Thoracic aorta (tissue), 2 donors: ENCODE results near the gene HCN1. TPM values are rescaled to one million over a fixed set of nuclear protein-coding genes. Genes with fewer than 3 reads are reported as not detected.
"Not testable (repeated sequence)": the region's sequence is repeated elsewhere in the genome, so short reads cannot be mapped to it uniquely, and the experiment has no call there.

ENCODE experiments used
- ATAC-seq: fragments of 150-250 bp; one replicate; pipeline ENCODE4 v1.8.0; 2017; ENCODE audit warnings: low read depth; ENCODE audit not compliant: insufficient number of reproducible peaks, low FRiP score
- DNase-seq: peaks from one replicate; pipeline ENCODE4 v3.0.0-alpha.2; 2020; ENCODE audit warnings: low spot score
- H3K27ac ChIP-seq, 2 donors: fragments of 200-600 bp; sonication (generic); 1 replicate in 1 of 2; 2 replicates in 1 of 2; pipeline ENCODE4 v1.5.1; 2016; ENCODE audit warnings: mild to moderate bottlenecking in 2 of 2, moderate library complexity in 2 of 2
- H3K27me3 ChIP-seq: fragments of 200-600 bp; sonication (generic); replicated peaks from 2 replicates; pipeline ENCODE4 v1.6.0; 2016; ENCODE audit warnings: mild to moderate bottlenecking; ENCODE audit not compliant: insufficient read depth
- H3K36me3 ChIP-seq: fragments of 200-600 bp; sonication (generic); one replicate; pipeline ENCODE4 v1.5.1; 2016
- H3K4me1 ChIP-seq, 2 donors: fragments of 200-600 bp; sonication (generic); 1 replicate in 1 of 2; 2 replicates in 1 of 2; pipeline versions ENCODE4 v1.5.1 to v1.6.0; 2016; ENCODE audit warnings: low read depth in 2 of 2, mild to moderate bottlenecking in 1 of 2; ENCODE audit not compliant: control insufficient read depth in 1 of 2
- H3K4me3 ChIP-seq: fragments of 200-600 bp; sonication (generic); 2 replicates; pipeline ENCODE4 v1.5.1; 2016; ENCODE audit warnings: mild to moderate bottlenecking
- H3K9me3 ChIP-seq: fragments of 200-600 bp; sonication (generic); 2 replicates; pipeline ENCODE4 v1.5.1; 2016
- total RNA-seq, 2 donors: library from RNA; depleted of rRNA; stranded (reverse); fragments of >200 nt; gene quantifications; one replicate each; pipeline versions ENCODE4 v1.1.0 to v1.2.3, GENCODE V29; 2016
- TF ChIP-seq, protein P1 (sequence below): fragments of 200-600 bp; sonication (generic); IDR thresholded peaks from one replicate; pipeline ENCODE4 v1.5.1; 2019; ENCODE audit warnings: antibody characterized with exemption

HCN1 gene
- total RNA-seq, 2 donors from 2014 or later: 0.21 TPM; not detected in 1

DNA sequence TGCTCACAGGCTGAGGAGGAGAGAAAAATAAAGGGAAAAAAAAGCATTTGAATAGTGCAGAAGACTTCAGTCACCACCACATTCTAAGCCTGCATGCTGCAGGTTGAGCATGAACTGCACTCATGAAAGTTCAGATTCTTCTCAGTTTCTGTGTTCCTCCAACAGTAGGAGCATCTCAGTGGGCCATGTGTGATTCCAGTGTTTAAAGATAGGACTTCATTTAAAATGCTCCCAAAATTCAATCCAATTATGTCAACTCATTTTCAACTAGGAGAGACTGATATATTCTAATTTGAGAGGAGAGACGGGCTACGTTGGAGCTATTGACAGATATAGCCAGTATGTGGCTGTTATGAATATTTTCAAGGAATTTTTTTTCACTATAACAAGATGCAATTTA is 186.8 kb downstream of the HCN1 start:
- Histone ChIP-seq H3K4me3 (no peak overlapping the region), H3K36me3 (no peaks in the 10 kb centered on the region), H3K27me3 (no peaks in the 10 kb centered on the region), H3K27ac (no peak overlapping the region), H3K9me3 (no peaks in the 10 kb centered on the region), H3K4me1 (no peaks in the 10 kb centered on the region)
- TF ChIP-seq, protein P1, sequence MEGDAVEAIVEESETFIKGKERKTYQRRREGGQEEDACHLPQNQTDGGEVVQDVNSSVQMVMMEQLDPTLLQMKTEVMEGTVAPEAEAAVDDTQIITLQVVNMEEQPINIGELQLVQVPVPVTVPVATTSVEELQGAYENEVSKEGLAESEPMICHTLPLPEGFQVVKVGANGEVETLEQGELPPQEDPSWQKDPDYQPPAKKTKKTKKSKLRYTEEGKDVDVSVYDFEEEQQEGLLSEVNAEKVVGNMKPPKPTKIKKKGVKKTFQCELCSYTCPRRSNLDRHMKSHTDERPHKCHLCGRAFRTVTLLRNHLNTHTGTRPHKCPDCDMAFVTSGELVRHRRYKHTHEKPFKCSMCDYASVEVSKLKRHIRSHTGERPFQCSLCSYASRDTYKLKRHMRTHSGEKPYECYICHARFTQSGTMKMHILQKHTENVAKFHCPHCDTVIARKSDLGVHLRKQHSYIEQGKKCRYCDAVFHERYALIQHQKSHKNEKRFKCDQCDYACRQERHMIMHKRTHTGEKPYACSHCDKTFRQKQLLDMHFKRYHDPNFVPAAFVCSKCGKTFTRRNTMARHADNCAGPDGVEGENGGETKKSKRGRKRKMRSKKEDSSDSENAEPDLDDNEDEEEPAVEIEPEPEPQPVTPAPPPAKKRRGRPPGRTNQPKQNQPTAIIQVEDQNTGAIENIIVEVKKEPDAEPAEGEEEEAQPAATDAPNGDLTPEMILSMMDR: no peak
- DNase-seq (no peak), ATAC-seq (no peak)

DNA sequence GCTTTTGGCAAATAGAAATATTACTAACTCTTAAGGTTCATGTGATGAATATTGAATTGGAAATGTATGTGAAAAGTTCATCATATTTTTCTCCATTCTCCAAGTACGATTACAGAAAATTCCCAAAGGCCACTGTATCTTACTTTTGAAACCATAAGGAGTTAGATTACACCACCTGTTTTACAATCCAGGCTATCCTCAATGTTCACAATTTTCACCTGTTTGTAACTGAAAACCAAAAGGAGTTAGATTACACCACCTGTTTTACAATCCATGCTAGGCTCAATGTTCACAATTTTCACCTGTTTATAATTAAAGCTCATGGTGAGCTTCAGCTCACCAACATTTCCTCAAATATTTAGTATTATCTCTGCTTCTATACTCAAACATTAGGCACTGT is 188.0 kb downstream of the HCN1 start:
- TF ChIP-seq, protein P1: no peak
- H3K4me3 ChIP-seq: no peak overlapping the region

DNA sequence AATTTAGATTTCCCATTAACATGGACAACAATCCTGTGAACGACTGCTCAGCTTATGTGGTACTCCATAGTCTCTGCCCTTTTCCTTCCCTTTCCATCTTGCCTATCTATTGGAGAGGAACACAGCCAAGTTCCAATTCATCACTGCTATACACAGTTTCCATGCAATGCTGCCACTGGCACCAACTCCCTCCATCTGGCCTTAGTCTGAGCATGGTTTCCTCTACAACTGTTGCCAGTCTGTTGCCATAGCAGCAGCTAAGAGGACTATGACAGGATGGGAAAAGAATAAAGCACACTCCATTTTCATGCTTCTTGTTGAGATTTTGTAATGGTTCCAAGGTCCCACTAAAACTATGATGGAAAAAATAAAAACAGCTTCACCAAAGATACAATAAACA is 189.0 kb downstream of the HCN1 start:
- TF ChIP-seq, protein P1: no peak
- Histone ChIP-seq H3K4me1 (no peaks in the 10 kb centered on the region), H3K36me3 (no peaks in the 10 kb centered on the region), H3K4me3 (no peak overlapping the region), H3K9me3 (no peaks in the 10 kb centered on the region), H3K27ac (no peak overlapping the region), H3K27me3 (no peaks in the 10 kb centered on the region)
- ATAC-seq (no peak), DNase-seq (no peak)

More for the DNA sequence above, 188.0 kb downstream of the HCN1 start:
- Histone ChIP-seq H3K27ac (no peak overlapping the region), H3K36me3 (no peaks in the 10 kb centered on the region), H3K27me3 (no peaks in the 10 kb centered on the region), H3K4me1 (no peaks in the 10 kb centered on the region), H3K9me3 (no peaks in the 10 kb centered on the region)
- ATAC-seq (no peak), DNase-seq (no peak)

DNA sequence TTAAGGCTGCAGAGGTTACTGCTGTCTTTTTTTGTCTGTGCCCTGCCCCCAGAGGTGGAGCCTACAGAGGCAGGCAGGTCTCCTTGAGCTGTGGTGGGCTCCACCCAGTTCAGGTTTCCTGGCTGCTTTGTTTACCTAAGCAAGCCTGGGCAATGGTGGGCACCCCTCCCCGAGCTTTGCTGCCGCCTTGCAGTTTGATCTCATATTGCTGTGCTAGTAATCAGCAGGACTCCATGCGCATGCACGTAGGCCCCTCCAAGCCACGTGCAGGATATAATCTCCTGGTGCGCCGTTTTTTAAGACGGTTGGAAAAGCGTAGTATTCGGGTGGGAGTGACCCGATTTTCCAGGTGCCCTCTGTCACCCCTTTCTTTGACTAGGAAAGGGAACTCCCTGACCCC is 197.2 kb downstream of the HCN1 start:
- not testable (repeated sequence) for H3K36me3 ChIP-seq, H3K27ac ChIP-seq, H3K4me1 ChIP-seq, H3K9me3 ChIP-seq, ATAC-seq, H3K4me3 ChIP-seq, DNase-seq, H3K27me3 ChIP-seq

DNA sequence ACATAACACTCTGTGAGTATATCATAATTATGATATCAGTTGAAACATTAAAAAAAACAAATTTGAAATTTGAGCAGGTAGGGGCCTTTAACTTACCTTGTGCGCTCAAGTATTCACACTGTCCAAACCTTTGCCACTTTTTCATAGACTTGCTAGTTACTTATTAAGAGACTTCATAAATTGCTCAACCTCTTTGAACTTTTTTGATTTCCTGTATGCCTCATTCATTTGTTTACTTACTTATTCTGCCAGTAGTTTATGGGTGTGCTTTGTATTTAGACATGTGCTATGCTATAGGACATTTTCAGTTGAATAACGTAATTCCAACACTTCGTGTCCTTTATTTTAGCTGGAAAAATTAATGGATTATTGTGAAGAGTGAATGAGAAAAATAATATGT is 204.8 kb downstream of the HCN1 start:
- TF ChIP-seq, protein P1: no peak
- no peaks in the 10 kb centered on the region for H3K4me1 ChIP-seq
- no peaks in the 10 kb centered on the region for H3K36me3 ChIP-seq
- DNase-seq (no peak), ATAC-seq (no peak)
- no peaks in the 10 kb centered on the region for H3K27me3 ChIP-seq
- no peak overlapping the region for H3K4me3 ChIP-seq
- H3K9me3 ChIP-seq: no peaks in the 10 kb centered on the region
- no peak overlapping the region for H3K27ac ChIP-seq

DNA sequence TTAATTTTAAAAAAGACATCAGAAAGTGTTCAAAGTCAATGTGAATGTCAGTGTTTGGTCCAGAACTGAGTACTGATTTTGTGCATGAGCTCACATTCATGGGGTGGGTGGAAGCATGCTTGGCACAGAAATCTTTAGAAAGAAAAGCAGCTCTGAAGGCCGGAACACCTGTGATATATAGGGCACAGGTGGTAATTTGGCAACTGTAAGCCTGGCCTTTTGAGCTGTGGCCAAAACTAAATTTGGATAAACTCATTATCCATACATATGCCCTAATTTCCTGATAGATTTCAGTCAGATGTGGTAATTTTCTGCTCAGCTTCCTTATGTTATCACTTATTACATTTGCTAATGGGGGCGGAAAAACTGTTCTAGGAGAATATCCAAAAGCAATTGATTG is 211.4 kb downstream of the HCN1 start:
- Histone ChIP-seq H3K4me3 (no peak overlapping the region), H3K4me1 (no peaks in the 10 kb centered on the region), H3K9me3 (no peaks in the 10 kb centered on the region), H3K27me3 (no peaks in the 10 kb centered on the region), H3K27ac (no peak overlapping the region), H3K36me3 (no peaks in the 10 kb centered on the region)
- DNase-seq (no peak), ATAC-seq (no peak)
- TF ChIP-seq, protein P1: no peak
